Esophagus squamous epithelium (tissue), 4 donors: ENCODE data around the gene CREB3L2.

Experiments used
- POLR2A ChIP-seq, 4 donors: fragments of 450-650 bp; IDR thresholded peaks; one replicate each; pipeline ENCODE4 v1.6.1; 2017; ENCODE audit warnings: antibody characterized with exemption in 4 of 4, mild to moderate bottlenecking in 4 of 4, moderate library complexity in 3 of 4
- TF ChIP-seq, protein P1 (sequence below), 6 experiments: fragments of 450-650 bp in 4 of 6; fragments of 200-600 bp in 2 of 6; sonication (generic) in 2 of 6; IDR thresholded peaks; one replicate each; pipeline ENCODE4 v1.5.1; 2016 to 2019; ENCODE audit warnings: antibody characterized with exemption in 6 of 6, mild to moderate bottlenecking in 4 of 6, moderate library complexity in 4 of 6

DNA sequence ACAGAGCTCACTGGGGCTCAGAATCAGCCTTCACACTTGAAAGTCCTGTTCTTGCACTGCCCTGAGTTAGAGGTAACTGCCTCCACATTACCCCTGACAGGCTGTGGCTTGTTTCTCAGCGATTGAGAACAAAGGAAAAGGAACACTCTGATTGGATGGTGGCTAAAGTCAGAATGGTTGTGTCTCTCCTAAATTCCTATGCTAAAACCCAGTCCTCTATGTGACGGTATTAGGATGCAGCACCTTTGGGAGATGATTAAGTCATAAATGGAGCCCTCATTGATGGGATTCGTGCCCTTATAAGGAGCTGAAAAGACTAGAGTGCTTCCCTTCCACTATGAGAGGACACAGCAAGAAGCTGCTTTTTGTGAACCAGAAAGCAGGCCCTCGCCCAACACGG, 116.2 kb downstream of the CREB3L2 start:
- TF ChIP-seq, protein P1, sequence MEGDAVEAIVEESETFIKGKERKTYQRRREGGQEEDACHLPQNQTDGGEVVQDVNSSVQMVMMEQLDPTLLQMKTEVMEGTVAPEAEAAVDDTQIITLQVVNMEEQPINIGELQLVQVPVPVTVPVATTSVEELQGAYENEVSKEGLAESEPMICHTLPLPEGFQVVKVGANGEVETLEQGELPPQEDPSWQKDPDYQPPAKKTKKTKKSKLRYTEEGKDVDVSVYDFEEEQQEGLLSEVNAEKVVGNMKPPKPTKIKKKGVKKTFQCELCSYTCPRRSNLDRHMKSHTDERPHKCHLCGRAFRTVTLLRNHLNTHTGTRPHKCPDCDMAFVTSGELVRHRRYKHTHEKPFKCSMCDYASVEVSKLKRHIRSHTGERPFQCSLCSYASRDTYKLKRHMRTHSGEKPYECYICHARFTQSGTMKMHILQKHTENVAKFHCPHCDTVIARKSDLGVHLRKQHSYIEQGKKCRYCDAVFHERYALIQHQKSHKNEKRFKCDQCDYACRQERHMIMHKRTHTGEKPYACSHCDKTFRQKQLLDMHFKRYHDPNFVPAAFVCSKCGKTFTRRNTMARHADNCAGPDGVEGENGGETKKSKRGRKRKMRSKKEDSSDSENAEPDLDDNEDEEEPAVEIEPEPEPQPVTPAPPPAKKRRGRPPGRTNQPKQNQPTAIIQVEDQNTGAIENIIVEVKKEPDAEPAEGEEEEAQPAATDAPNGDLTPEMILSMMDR (IDR thresholded peaks at IDR 0.05): no peak
- TF ChIP-seq POLR2A (IDR thresholded peaks at IDR 0.05): no peak
